PC-9 (cell line): ENCODE data around the gene PCNT.

Experiments used
- CTCF ChIP-seq: fragments of 200-600 bp; sonication (generic); conservative IDR thresholded peaks from 2 replicates; pipeline ENCODE4 v1.6.1; 2017; ENCODE audit warnings: mixed run types, antibody characterized with exemption, mild to moderate bottlenecking, moderate library complexity
- EZH2 ChIP-seq: fragments of 200-600 bp; sonication (generic); IDR thresholded peaks from 2 replicates; pipeline ENCODE4 v1.8.0; 2017; ENCODE audit warnings: antibody characterized with exemption, low read depth

GRCh38 chr21:46478910-46479309, 155.0 kb downstream of the PCNT start:
- no peak for TF ChIP-seq CTCF
- no peak for TF ChIP-seq EZH2
